ENCODE results near the gene ADSS1.

Gene ADSS1

DNA sequence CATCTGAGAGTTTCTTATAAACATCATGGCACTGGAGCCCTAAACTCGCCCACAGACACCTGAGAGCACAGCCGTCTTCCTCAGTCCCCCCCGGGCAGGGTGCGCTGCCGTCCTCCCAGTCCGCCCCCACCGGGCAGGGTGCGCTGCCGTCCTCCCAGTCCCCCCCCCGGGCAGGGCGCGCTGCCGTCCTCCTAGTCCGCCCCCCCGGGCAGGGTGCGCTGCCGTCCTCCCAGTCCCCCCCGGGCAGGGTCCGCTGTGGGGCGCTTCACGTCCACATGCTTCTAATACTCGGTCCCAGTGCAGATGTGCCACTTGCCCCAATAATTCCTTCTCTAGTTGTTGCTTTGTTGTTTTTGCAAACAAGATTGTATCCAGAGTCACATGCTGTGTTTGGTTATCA lies 6.9 kb upstream of the ADSS1 start:
- H3K4me1 ChIP-seq (ENCODE audit: control insufficient read depth in 1 of 2, insufficient read depth in 2 of 2, low read length in 2 of 2): no peaks in the 10 kb centered on the region
- no peak overlapping the region for H3K27ac ChIP-seq (ENCODE audit: low read depth, low read length)
- H3K9ac ChIP-seq (ENCODE audit: low read depth in 1 of 2, low read length in 2 of 2): no peak overlapping the region
- no peaks in the 10 kb centered on the region for H3K27me3 ChIP-seq (ENCODE audit: control insufficient read depth in 1 of 2, insufficient read depth in 2 of 2, low read length in 2 of 2)
- H3K9me3 ChIP-seq (ENCODE audit: control insufficient read depth in 1 of 2, low read length in 2 of 2): no peaks in the 10 kb centered on the region
- H3K4me3 ChIP-seq (ENCODE audit: low read depth in 1 of 2, low read length in 2 of 2): no peak overlapping the region
- peaks cover 22 to 60% of the 10 kb centered on the region in 2 donors for H3K36me3 ChIP-seq (ENCODE audit: control insufficient read depth in 1 of 2, insufficient read depth in 2 of 2, low read length in 2 of 2)

DNA sequence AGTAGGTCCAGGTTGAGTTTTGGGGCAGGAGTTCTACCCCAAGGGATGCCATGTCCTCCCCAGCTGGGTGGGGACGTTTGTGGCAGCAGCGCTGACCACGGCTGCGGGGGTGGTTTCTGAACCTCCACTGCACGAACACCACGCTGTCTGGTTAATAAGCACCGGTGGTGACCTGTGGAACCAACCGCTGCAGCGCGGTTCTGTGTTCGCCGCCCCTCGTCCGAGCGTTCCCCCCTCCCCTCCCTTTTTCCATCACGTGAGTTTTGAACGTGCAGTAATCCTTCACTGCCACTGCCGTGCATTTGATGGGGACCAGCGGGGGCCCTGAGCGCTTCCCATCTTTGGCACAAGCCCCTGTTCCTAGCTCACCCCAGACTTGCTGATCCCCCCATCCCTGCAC lies 6.4 kb upstream of the ADSS1 start:
- peaks cover 4% of the 10 kb centered on the region in 2 donors for H3K4me1 ChIP-seq (ENCODE audit: control insufficient read depth in 1 of 2, insufficient read depth in 2 of 2, low read length in 2 of 2)
- H3K27me3 ChIP-seq (ENCODE audit: control insufficient read depth in 1 of 2, insufficient read depth in 2 of 2, low read length in 2 of 2): no peaks in the 10 kb centered on the region
- no peak overlapping the region for H3K27ac ChIP-seq (ENCODE audit: low read depth, low read length)
- H3K9ac ChIP-seq (ENCODE audit: low read depth in 1 of 2, low read length in 2 of 2): no peak overlapping the region
- H3K36me3 ChIP-seq (ENCODE audit: control insufficient read depth in 1 of 2, insufficient read depth in 2 of 2, low read length in 2 of 2): peaks cover 22 to 55% of the 10 kb centered on the region in 2 donors
- H3K4me3 ChIP-seq (ENCODE audit: low read depth in 1 of 2, low read length in 2 of 2): no peak overlapping the region
- H3K9me3 ChIP-seq (ENCODE audit: control insufficient read depth in 1 of 2, low read length in 2 of 2): no peaks in the 10 kb centered on the region

DNA sequence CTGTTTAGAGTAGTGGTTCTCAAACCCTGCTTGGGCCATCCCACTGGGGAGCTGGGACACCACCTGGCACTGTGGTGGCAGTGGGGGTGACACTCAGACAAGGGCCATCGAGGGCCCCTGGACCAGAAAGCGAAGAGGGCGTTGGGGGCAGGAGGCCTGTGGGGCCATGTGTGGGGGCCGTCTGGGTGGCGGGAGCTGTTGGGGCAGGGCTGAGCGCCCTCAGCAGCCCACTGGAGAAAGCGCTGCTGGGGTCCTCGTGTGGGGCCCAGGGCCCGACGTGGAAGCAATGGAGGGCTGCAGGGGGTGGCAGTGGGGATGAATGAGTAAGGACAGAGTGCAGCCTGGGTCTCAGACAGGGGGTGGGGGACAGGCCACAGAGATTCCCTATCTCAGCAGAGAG lies 5.9 kb upstream of the ADSS1 start:
- H3K27me3 ChIP-seq (ENCODE audit: control insufficient read depth in 1 of 2, insufficient read depth in 2 of 2, low read length in 2 of 2): no peaks in the 10 kb centered on the region
- H3K9me3 ChIP-seq (ENCODE audit: control insufficient read depth in 1 of 2, low read length in 2 of 2): no peaks in the 10 kb centered on the region
- H3K9ac ChIP-seq (ENCODE audit: low read depth in 1 of 2, low read length in 2 of 2): no peak overlapping the region
- no peak overlapping the region for H3K4me3 ChIP-seq (ENCODE audit: low read depth in 1 of 2, low read length in 2 of 2)
- peaks cover 7 to 8% of the 10 kb centered on the region in 2 donors for H3K4me1 ChIP-seq (ENCODE audit: control insufficient read depth in 1 of 2, insufficient read depth in 2 of 2, low read length in 2 of 2)
- H3K36me3 ChIP-seq (ENCODE audit: control insufficient read depth in 1 of 2, insufficient read depth in 2 of 2, low read length in 2 of 2): peaks cover 22 to 50% of the 10 kb centered on the region in 2 donors
- H3K27ac ChIP-seq (ENCODE audit: low read depth, low read length): no peak overlapping the region

DNA sequence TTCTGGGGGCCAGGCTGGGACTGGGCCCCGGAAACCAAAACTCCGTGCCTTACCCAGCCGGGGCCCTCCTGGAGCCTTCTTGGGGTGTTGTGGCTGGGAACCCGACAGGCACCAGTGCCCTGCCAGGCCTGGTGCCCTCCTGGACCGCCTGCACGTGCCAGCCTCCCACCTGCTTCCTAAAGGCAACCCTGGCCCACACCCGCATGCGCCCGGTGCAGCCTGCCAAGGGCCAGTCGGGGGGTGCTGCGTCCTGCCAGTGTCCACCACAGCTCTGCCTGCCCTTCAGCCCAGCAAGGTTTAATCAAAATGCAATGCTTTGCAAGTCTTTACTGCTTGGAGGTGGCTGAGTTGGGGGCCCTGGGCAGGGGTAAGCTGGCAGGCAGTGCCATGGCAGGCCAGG lies 5.2 kb upstream of the ADSS1 start:
- no peak overlapping the region for H3K4me3 ChIP-seq (ENCODE audit: low read depth in 1 of 2, low read length in 2 of 2)
- H3K27me3 ChIP-seq (ENCODE audit: control insufficient read depth in 1 of 2, insufficient read depth in 2 of 2, low read length in 2 of 2): no peaks in the 10 kb centered on the region
- peaks cover 18 to 48% of the 10 kb centered on the region in 2 donors for H3K36me3 ChIP-seq (ENCODE audit: control insufficient read depth in 1 of 2, insufficient read depth in 2 of 2, low read length in 2 of 2)
- H3K9me3 ChIP-seq (ENCODE audit: control insufficient read depth in 1 of 2, low read length in 2 of 2): no peaks in the 10 kb centered on the region
- H3K9ac ChIP-seq (ENCODE audit: low read depth in 1 of 2, low read length in 2 of 2): no peak overlapping the region
- no peak overlapping the region for H3K27ac ChIP-seq (ENCODE audit: low read depth, low read length)
- H3K4me1 ChIP-seq (ENCODE audit: control insufficient read depth in 1 of 2, insufficient read depth in 2 of 2, low read length in 2 of 2): peaks cover 7 to 11% of the 10 kb centered on the region in 2 donors

DNA sequence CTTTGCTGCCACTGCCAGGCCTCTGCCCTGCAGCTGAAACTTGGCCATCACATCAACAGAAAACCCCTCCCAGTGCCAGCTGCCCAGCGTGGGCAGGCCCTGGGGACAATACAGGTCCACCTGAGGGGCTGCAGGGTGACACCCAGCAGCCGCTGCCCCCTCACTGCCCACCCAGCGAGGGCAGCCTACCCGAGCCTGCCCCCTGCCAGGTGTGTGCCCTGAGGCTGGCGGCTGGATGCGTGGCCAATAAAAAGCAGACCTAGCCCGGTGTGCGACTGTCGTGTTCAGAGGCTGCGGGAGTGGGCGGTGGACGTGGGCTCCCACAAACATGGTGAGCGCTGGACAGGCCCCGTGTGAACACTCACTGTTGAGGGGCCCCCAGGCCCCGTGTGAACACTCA lies 4.7 kb upstream of the ADSS1 start:
- Histone ChIP-seq H3K27ac (ENCODE audit: low read depth, low read length) (no peak overlapping the region), H3K27me3 (ENCODE audit: control insufficient read depth in 1 of 2, insufficient read depth in 2 of 2, low read length in 2 of 2) (no peaks in the 10 kb centered on the region), H3K9ac (ENCODE audit: low read depth in 1 of 2, low read length in 2 of 2) (no peak overlapping the region), H3K36me3 (ENCODE audit: control insufficient read depth in 1 of 2, insufficient read depth in 2 of 2, low read length in 2 of 2) (peaks cover 16 to 45% of the 10 kb centered on the region in 2 donors), H3K9me3 (ENCODE audit: control insufficient read depth in 1 of 2, low read length in 2 of 2) (no peaks in the 10 kb centered on the region), H3K4me3 (ENCODE audit: low read depth in 1 of 2, low read length in 2 of 2) (no peak overlapping the region), H3K4me1 (ENCODE audit: control insufficient read depth in 1 of 2, insufficient read depth in 2 of 2, low read length in 2 of 2) (peaks cover 7 to 11% of the 10 kb centered on the region in 2 donors)

DNA sequence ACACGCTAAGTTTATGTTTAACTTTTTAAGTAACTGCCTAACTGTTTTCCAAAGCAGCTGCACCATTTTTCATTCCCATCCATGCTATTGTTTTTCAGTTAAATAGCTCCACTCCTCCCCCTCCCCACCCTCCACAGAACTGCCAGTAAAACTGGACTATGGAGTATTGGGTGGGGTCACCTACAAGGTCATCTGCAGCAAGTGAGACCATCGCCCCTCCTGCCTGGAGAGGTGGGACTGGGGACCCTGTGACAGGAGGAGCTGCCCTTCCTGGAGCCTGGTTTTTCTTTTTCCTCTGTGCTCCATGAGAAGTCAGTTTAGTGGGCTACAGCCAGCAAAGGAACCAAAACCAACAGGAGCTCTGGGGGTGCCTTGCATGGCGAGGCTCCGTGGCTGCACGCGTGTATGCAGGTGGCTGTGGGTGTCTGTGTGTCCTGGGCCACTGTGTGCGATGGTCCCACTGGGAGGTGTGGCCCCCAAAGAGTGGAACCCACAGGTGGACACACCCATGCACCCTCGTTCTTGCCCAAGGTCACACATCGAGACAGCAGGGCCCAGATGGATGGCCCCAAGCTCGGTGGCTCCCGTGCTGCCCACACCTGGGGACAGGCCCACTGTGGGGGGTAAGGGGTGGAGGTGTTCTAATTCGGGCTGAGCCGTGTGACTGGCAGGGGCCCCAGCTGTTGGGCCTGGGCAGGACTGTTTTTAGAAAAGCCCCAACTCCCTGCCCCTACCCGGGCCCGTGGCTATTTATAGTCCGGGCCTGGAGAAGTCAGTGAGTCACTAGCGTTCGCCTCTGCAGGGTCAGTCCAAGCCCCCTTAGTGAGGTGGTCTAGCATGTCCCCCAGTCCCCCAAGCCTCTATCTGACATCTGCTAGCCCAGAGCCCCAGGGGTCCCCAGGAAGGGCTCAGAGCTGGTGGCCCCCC lies 2.3 kb upstream of the ADSS1 start:
- Histone ChIP-seq H3K36me3 (ENCODE audit: control insufficient read depth in 1 of 2, insufficient read depth in 2 of 2, low read length in 2 of 2) (peaks cover 0 to 25% of the 10 kb centered on the region in 2 donors), H3K4me1 (ENCODE audit: control insufficient read depth in 1 of 2, insufficient read depth in 2 of 2, low read length in 2 of 2) (peaks cover 16 to 22% of the 10 kb centered on the region in 2 donors), H3K27ac (ENCODE audit: low read depth, low read length) (no peak overlapping the region), H3K9me3 (ENCODE audit: control insufficient read depth in 1 of 2, low read length in 2 of 2) (no peaks in the 10 kb centered on the region), H3K9ac (ENCODE audit: low read depth in 1 of 2, low read length in 2 of 2) (no peak overlapping the region), H3K27me3 (ENCODE audit: control insufficient read depth in 1 of 2, insufficient read depth in 2 of 2, low read length in 2 of 2) (no peaks in the 10 kb centered on the region), H3K4me3 (ENCODE audit: low read depth in 1 of 2, low read length in 2 of 2) (no peak overlapping the region)

DNA sequence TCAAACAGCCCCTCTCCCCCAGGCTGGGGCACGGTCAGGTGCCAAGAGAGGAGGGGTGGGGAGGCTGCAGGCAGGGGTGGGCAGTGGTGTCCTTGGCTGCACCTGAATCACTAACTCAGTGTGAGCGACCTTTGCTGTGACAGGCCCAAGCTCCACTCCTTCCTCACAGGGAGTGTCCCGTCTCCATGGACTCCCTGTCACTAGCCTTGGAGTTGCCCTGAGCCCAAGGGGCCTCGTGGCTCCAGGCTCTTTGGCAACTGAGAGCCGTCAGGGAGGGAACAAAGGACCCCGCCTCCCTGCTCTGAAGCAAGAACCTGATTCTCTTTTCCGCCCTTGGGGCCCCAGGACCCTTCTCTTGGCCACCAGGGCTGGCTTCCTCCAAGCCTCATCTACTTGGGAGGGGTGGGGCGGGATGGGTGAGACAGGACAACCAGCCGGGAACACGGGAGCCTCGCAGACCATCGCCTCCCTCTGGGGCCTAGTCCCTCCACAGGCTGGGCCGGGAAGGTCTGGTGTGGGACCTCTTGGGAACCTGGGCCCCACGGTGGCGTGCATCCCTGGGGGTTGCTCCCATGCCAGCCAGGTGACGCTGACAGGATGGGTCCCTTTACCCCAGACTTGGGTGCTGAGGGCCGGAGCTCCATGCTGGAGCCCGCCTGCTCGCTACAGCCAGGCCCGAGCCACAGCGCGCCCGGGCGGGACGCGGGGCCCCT lies 935 bp upstream of the ADSS1 start:
- Histone ChIP-seq H3K27me3 (ENCODE audit: control insufficient read depth in 1 of 2, insufficient read depth in 2 of 2, low read length in 2 of 2) (no peaks in the 10 kb centered on the region), H3K4me3 (ENCODE audit: low read depth in 1 of 2, low read length in 2 of 2) (peak overlapping the region; percentile 79 to 82), H3K9ac (ENCODE audit: low read depth in 1 of 2, low read length in 2 of 2) (no peak overlapping the region), H3K9me3 (ENCODE audit: control insufficient read depth in 1 of 2, low read length in 2 of 2) (no peaks in the 10 kb centered on the region), H3K36me3 (ENCODE audit: control insufficient read depth in 1 of 2, insufficient read depth in 2 of 2, low read length in 2 of 2) (peaks cover 0 to 22% of the 10 kb centered on the region in 2 donors), H3K27ac (ENCODE audit: low read depth, low read length) (no peak overlapping the region), H3K4me1 (ENCODE audit: control insufficient read depth in 1 of 2, insufficient read depth in 2 of 2, low read length in 2 of 2) (peaks cover 16 to 22% of the 10 kb centered on the region in 2 donors)

DNA sequence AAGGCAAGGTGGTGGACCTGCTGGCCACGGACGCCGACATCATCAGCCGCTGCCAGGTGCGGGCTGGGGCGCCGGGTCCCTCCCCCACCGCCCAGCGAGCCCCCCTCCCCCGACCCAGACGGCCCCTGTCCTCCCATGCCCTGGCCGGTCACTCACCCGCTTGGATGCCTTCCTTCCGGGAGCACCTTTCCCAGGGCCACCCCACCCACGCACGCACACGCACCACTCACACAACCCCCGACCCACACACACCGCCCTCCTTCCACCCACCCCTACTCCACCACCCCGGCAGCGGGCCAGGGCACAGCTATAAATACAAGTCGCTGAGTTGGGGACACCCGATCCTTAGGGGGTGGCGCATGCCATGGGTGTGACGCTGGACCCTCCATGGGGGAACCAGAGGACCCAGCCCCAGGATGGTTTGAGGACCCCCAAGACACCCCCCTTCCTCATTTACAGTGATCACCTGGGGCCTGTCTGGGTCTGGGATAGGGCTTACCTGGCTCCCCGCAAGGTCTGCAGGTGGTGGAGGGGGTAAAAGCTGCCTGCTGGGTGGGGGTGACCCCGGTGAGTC lies 465 bp downstream of the ADSS1 start:
- H3K9ac ChIP-seq (ENCODE audit: low read depth in 1 of 2, low read length in 2 of 2): peak overlapping the region; percentile 47 to 68
- peaks cover 16 to 22% of the 10 kb centered on the region in 2 donors for H3K4me1 ChIP-seq (ENCODE audit: control insufficient read depth in 1 of 2, insufficient read depth in 2 of 2, low read length in 2 of 2)
- peak overlapping the region; percentile 66 to 82 for H3K4me3 ChIP-seq (ENCODE audit: low read depth in 1 of 2, low read length in 2 of 2)
- H3K27ac ChIP-seq (ENCODE audit: low read depth, low read length): no peak overlapping the region
- H3K27me3 ChIP-seq (ENCODE audit: control insufficient read depth in 1 of 2, insufficient read depth in 2 of 2, low read length in 2 of 2): no peaks in the 10 kb centered on the region
- H3K36me3 ChIP-seq (ENCODE audit: control insufficient read depth in 1 of 2, insufficient read depth in 2 of 2, low read length in 2 of 2): peaks cover 0 to 14% of the 10 kb centered on the region in 2 donors
- no peaks in the 10 kb centered on the region for H3K9me3 ChIP-seq (ENCODE audit: control insufficient read depth in 1 of 2, low read length in 2 of 2)

DNA sequence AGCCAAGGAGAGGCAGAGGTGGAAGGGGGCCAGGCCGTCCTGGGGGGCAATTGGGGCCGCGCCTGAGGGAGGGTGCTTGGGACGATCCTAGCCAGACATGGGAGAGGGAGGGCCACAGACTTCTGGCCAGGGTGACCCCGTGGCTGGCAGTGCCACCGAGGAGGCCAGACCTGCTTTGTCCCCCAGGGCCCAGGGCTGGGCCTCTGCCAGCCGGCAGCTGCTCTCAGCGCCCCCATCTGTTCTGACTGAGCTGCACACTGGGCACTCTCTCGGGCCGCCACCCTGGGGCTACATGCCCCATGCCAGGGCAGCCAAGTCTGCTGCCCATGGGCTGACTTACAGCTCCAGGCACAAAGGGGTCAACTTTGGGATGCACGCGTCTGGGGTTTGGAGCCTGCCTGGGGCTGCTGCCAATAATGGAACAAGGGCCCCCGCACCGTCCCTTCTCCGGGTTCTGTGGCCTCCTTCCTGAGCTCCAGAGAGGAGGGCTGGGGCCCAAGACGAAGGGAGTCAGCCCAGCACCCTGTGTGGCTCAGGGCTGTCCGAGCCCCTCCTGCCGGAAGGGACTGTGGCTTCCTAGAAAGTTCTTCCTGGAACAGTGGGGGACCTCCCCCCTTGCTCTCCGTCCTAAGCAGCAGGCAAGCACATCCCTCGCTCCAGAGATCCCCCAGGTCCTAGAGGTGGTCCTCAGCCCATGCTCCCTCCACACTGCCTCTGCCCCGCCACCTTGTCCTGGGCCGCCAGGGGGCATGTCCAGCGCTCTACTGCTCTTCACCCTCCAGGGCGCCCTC lies 1.1 kb downstream of the ADSS1 start:
- Histone ChIP-seq H3K4me1 (ENCODE audit: control insufficient read depth in 1 of 2, insufficient read depth in 2 of 2, low read length in 2 of 2) (peaks cover 16 to 22% of the 10 kb centered on the region in 2 donors), H3K27ac (ENCODE audit: low read depth, low read length) (no peak overlapping the region), H3K9ac (ENCODE audit: low read depth in 1 of 2, low read length in 2 of 2) (peak overlapping the region; percentile 47 to 68), H3K36me3 (ENCODE audit: control insufficient read depth in 1 of 2, insufficient read depth in 2 of 2, low read length in 2 of 2) (peaks cover 0 to 8% of the 10 kb centered on the region in 2 donors), H3K9me3 (ENCODE audit: control insufficient read depth in 1 of 2, low read length in 2 of 2) (no peaks in the 10 kb centered on the region), H3K4me3 (ENCODE audit: low read depth in 1 of 2, low read length in 2 of 2) (peak overlapping the region; percentile 66 to 82), H3K27me3 (ENCODE audit: control insufficient read depth in 1 of 2, insufficient read depth in 2 of 2, low read length in 2 of 2) (no peaks in the 10 kb centered on the region)

Data from duodenal mucosa (tissue), 2 donors.